Testis (tissue), 2 donors: Measurements from ENCODE around the gene SIGLEC1.

Experiments used
- CTCF ChIP-seq, 3 experiments: fragments of 450-650 bp in 2 of 3; fragments of 200-600 bp in 1 of 3; sonication (generic) in 1 of 3; IDR thresholded peaks; one replicate each; pipeline ENCODE4 v1.5.1; 2016 to 2019; ENCODE audit warnings: antibody characterized with exemption in 3 of 3, mild to moderate bottlenecking in 2 of 3, moderate library complexity in 1 of 3
- POLR2A ChIP-seq: fragments of 450-650 bp; IDR thresholded peaks from one replicate; pipeline ENCODE4 v1.6.1; 2017; ENCODE audit warnings: antibody characterized with exemption, mild to moderate bottlenecking, moderate library complexity

GRCh38 chr20:3744037-3744436 lies 31.6 kb upstream of the SIGLEC1 start:
- TF ChIP-seq CTCF (IDR thresholded peaks at IDR 0.05) (no peak), POLR2A (no peak)
